ENCODE data around the gene BBS4.

DNA sequence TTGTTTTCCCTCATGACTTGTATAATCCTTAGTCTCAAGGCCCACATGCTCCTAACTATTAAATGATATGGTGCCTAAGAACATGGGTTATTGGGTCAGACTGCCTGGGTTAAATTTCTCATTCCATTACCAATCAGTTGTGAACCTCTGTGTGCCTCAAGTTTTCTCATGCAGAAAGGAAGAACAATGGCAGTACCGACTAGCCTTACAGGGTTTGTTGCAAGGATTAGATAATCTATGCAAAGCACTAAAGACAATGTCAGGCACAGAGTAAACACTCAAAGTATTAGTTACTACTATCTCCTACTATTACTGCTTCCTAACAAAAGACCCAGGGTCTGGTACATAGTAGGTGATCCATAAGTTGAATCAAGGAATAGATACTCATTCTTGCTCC is 85.3 kb downstream of the BBS4 start:
- TF ChIP-seq, protein P1, sequence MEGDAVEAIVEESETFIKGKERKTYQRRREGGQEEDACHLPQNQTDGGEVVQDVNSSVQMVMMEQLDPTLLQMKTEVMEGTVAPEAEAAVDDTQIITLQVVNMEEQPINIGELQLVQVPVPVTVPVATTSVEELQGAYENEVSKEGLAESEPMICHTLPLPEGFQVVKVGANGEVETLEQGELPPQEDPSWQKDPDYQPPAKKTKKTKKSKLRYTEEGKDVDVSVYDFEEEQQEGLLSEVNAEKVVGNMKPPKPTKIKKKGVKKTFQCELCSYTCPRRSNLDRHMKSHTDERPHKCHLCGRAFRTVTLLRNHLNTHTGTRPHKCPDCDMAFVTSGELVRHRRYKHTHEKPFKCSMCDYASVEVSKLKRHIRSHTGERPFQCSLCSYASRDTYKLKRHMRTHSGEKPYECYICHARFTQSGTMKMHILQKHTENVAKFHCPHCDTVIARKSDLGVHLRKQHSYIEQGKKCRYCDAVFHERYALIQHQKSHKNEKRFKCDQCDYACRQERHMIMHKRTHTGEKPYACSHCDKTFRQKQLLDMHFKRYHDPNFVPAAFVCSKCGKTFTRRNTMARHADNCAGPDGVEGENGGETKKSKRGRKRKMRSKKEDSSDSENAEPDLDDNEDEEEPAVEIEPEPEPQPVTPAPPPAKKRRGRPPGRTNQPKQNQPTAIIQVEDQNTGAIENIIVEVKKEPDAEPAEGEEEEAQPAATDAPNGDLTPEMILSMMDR (conservative IDR thresholded peaks at IDR 0.05; ENCODE audit: low read depth, low read length) = no peak
- TF ChIP-seq RFX5 (IDR thresholded peaks at IDR 0.05; ENCODE audit: low read depth, low read length) = no peak
- TF ChIP-seq POLR2A (IDR thresholded peaks at IDR 0.05; ENCODE audit: low read depth, low read length) = no peak
- no peak for TF ChIP-seq RAD21 (IDR thresholded peaks at IDR 0.05; ENCODE audit: low read length)
- no peak for TF ChIP-seq CHD1 (IDR thresholded peaks at IDR 0.05; ENCODE audit: low read depth, low read length)
- no peak for TF ChIP-seq BHLHE40 (IDR thresholded peaks at IDR 0.05; ENCODE audit: low read depth, low read length)
